Body of pancreas (tissue), 4 donors: ENCODE measurements around the gene ERC1. TPM values are rescaled to one million over a fixed set of nuclear protein-coding genes. Genes with fewer than 3 reads are reported as not detected.
"Not testable (repeated sequence)": the region's sequence is repeated elsewhere in the genome, so short reads cannot be mapped to it uniquely, and the experiment has no call there.

Experiments used
- ATAC-seq: fragments of 150-250 bp; one replicate; pipeline ENCODE4 v1.9.1; 2016
- DNase-seq, 4 donors: peaks; one replicate each; pipeline ENCODE4 v3.0.0-alpha.2; 2019
- H3K27ac ChIP-seq, 4 donors: fragments of 200-600 bp; sonication (generic); 1 replicate in 3 of 4; 2 replicates in 1 of 4; pipeline versions ENCODE4 v1.5.1 to v1.6.1; 2016 to 2019; ENCODE audit warnings: mild to moderate bottlenecking in 1 of 4, mixed read lengths in 1 of 4, moderate library complexity in 1 of 4
- H3K27me3 ChIP-seq, 2 donors: fragments of 200-600 bp; sonication (generic); one replicate each; pipeline ENCODE4 v1.6.0; 2016; ENCODE audit warnings: mild to moderate bottlenecking in 1 of 2
- H3K36me3 ChIP-seq, 2 donors: fragments of 200-600 bp; sonication (generic); replicated peaks in 1 of 2; 2 replicates each; pipeline ENCODE4 v1.5.1; 2016; ENCODE audit warnings: low read depth in 2 of 2; ENCODE audit not compliant: insufficient read depth in 1 of 2
- H3K4me1 ChIP-seq: fragments of 200-600 bp; sonication (generic); one replicate; pipeline ENCODE4 v1.6.0; 2016
- H3K4me3 ChIP-seq, 2 donors: fragments of 200-600 bp; sonication (generic); 1 replicate in 1 of 2; 2 replicates in 1 of 2; pipeline ENCODE4 v1.5.1; 2016 to 2019
- H3K9me3 ChIP-seq, 3 donors: fragments of 200-600 bp; sonication (generic); 1 replicate in 2 of 3; 2 replicates in 1 of 3; pipeline ENCODE4 v1.5.1; 2016
- CTCF ChIP-seq, 7 experiments: fragments of 450-650 bp in 4 of 7; fragments of 200-600 bp in 3 of 7; sonication (generic) in 3 of 7; IDR thresholded peaks; one replicate each; pipeline ENCODE4 v1.5.1; 2016 to 2019; ENCODE audit warnings: antibody characterized with exemption in 7 of 7
- POLR2A ChIP-seq, 3 donors: fragments of 450-650 bp; IDR thresholded peaks; one replicate each; pipeline ENCODE4 v1.6.1; 2016; ENCODE audit warnings: antibody characterized with exemption in 3 of 3, mild to moderate bottlenecking in 2 of 3
- WGBS, 2 donors: methylation state at CpG; one replicate each; pipeline ENCODE4 v1.1.5; 2017; 5-methylcytosine and 5-hydroxymethylcytosine counted together
- intact Hi-C: fragments of 100-400 bp; cut with DNase I; formaldehyde crosslinking; loops from one replicate; pipeline ENCODE4 v1.15.1; 2023
- total RNA-seq, 2 donors: library from RNA; depleted of rRNA; stranded (reverse); fragments of >200 nt; gene quantifications; one replicate each; pipeline ENCODE4 v1.1.0, GENCODE V29; 2016

Gene ERC1
- total RNA-seq, 2 donors from 2014 or later, result 20.8 to 29.0 TPM

- DNase-seq (no peak), ATAC-seq (no peak)
These were observed 215.2 kb downstream of the ERC1 start for GRCh38 chr12:1206118-1206734.

GRCh38 chr12:1207276-1207675 lies 216.3 kb downstream of the ERC1 start:
- WGBS, 2 donors, result 94% methylated on average over 4 of the region's 4 CpGs
- H3K36me3 ChIP-seq, result no peaks in the 10 kb centered on the region
- no peaks in the 10 kb centered on the region for H3K27me3 ChIP-seq
- DNase-seq (no peak), ATAC-seq (no peak)
- H3K4me1 ChIP-seq, result no peaks in the 10 kb centered on the region
- TF ChIP-seq CTCF (IDR thresholded peaks at IDR 0.05), result no peak
- no peak for TF ChIP-seq POLR2A (IDR thresholded peaks at IDR 0.05)
- no peak overlapping the region for H3K4me3 ChIP-seq
- H3K9me3 ChIP-seq, result no peaks in the 10 kb centered on the region
- H3K27ac ChIP-seq, result no peak overlapping the region
- intact Hi-C loops, result no loop called here

More at GRCh38 chr12:1206118-1206734, 215.2 kb downstream of the ERC1 start:
- Histone ChIP-seq H3K27ac (no peak overlapping the region), H3K4me3 (no peak overlapping the region), H3K4me1 (no peaks in the 10 kb centered on the region), H3K9me3 (no peaks in the 10 kb centered on the region), H3K36me3 (no peaks in the 10 kb centered on the region), H3K27me3 (no peaks in the 10 kb centered on the region)
- TF ChIP-seq POLR2A (IDR thresholded peaks at IDR 0.05) (no peak), CTCF (IDR thresholded peaks at IDR 0.05) (no peak)
- intact Hi-C loops, result no loop called here
- WGBS, 2 donors, result 86 to 97% methylated on average over 1 of the region's 1 CpG

GRCh38 chr12:1208719-1209118 lies 217.7 kb downstream of the ERC1 start:
- DNase-seq, H3K27me3 ChIP-seq, H3K4me3 ChIP-seq, H3K27ac ChIP-seq, H3K4me1 ChIP-seq, H3K36me3 ChIP-seq, ATAC-seq, H3K9me3 ChIP-seq, intact Hi-C loops: not testable (repeated sequence)
- WGBS, 2 donors, result 82 to 87% methylated on average over 5 of the region's 5 CpGs

- TF ChIP-seq CTCF (IDR thresholded peaks at IDR 0.05), result no peak
- no peak for TF ChIP-seq POLR2A (IDR thresholded peaks at IDR 0.05)
- ATAC-seq (no peak), DNase-seq (no peak)
- intact Hi-C loops, result no loop called here
- WGBS, 2 donors, result 92 to 93% methylated on average over 8 of the region's 8 CpGs
- Histone ChIP-seq H3K36me3 (no peaks in the 10 kb centered on the region), H3K9me3 (no peaks in the 10 kb centered on the region), H3K4me1 (peaks cover 10% of the 10 kb centered on the region), H3K27me3 (no peaks in the 10 kb centered on the region), H3K27ac (no peak overlapping the region), H3K4me3 (no peak overlapping the region)
These were observed 221.5 kb downstream of the ERC1 start for GRCh38 chr12:1212526-1212925.

- no peak overlapping the region for H3K27ac ChIP-seq
- peaks cover 17% of the 10 kb centered on the region for H3K4me1 ChIP-seq
- no peak for ATAC-seq
- intact Hi-C loops, result no loop called here
- TF ChIP-seq CTCF (IDR thresholded peaks at IDR 0.05) (no peak), POLR2A (IDR thresholded peaks at IDR 0.05) (no peak)
- 87 to 99% methylated on average over 6 of the region's 6 CpGs for WGBS, 2 donors
- H3K4me3 ChIP-seq, result no peak overlapping the region
- DNase-seq, result no peak
- no peaks in the 10 kb centered on the region for H3K27me3 ChIP-seq
- H3K36me3 ChIP-seq, result no peaks in the 10 kb centered on the region
- no peaks in the 10 kb centered on the region for H3K9me3 ChIP-seq
These were observed 222.2 kb downstream of the ERC1 start for GRCh38 chr12:1213205-1213604.
